ENCODE data around the gene COBL.

DNA sequence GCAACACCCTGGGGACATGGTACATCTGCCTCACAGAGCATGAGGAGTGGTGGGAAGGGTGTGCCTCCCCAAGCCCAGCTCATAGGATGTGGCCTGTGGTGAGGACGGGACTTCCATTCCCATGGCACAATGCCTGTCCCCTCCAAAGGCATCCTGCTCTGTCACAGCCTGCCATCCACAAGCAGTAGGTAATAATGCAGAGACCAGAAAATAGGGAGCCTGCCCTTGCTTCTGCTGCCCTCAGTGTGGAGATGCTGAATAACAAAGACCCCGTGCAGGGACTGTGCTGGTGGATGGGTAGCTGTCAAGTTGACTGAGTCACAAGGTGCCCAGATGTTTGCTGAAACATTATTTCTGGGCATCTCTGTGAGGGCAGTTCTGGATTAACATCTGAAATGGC is 334.0 kb downstream of the COBL start:
- TF ChIP-seq TCF12 (IDR thresholded peaks at IDR 0.05; ENCODE audit: low read depth) (no peak), EP300 (IDR thresholded peaks at IDR 0.05; ENCODE audit: borderline replicate concordance) (no peak), CEBPB (IDR thresholded peaks at IDR 0.05) (no peak), TAF1 (IDR thresholded peaks at IDR 0.05; ENCODE audit: low read depth) (no peak), RAD21 (IDR thresholded peaks at IDR 0.05; ENCODE audit: low read depth) (peak; percentile 40; the same call in 1 of the 2 replicates), NFIC (IDR thresholded peaks at IDR 0.05) (no peak)
- TF ChIP-seq, protein P1, sequence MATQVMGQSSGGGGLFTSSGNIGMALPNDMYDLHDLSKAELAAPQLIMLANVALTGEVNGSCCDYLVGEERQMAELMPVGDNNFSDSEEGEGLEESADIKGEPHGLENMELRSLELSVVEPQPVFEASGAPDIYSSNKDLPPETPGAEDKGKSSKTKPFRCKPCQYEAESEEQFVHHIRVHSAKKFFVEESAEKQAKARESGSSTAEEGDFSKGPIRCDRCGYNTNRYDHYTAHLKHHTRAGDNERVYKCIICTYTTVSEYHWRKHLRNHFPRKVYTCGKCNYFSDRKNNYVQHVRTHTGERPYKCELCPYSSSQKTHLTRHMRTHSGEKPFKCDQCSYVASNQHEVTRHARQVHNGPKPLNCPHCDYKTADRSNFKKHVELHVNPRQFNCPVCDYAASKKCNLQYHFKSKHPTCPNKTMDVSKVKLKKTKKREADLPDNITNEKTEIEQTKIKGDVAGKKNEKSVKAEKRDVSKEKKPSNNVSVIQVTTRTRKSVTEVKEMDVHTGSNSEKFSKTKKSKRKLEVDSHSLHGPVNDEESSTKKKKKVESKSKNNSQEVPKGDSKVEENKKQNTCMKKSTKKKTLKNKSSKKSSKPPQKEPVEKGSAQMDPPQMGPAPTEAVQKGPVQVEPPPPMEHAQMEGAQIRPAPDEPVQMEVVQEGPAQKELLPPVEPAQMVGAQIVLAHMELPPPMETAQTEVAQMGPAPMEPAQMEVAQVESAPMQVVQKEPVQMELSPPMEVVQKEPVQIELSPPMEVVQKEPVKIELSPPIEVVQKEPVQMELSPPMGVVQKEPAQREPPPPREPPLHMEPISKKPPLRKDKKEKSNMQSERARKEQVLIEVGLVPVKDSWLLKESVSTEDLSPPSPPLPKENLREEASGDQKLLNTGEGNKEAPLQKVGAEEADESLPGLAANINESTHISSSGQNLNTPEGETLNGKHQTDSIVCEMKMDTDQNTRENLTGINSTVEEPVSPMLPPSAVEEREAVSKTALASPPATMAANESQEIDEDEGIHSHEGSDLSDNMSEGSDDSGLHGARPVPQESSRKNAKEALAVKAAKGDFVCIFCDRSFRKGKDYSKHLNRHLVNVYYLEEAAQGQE (IDR thresholded peaks at IDR 0.05; ENCODE audit: low read depth): no peak
